Liver (tissue), 9 donors: ENCODE results near the gene PROS1. TPM values are rescaled to one million over a fixed set of nuclear protein-coding genes. Genes with fewer than 3 reads are reported as not detected.

ENCODE experiments used
- DNase-seq: peaks from one replicate; pipeline ENCODE4 v3.0.0-alpha.2; 2017; ENCODE audit warnings: low spot score
- H3K27ac ChIP-seq, 2 donors: one replicate each; pipeline ENCODE4 v1.7.0; 2013; ENCODE audit warnings: inconsistent platforms in 2 of 2, low read length in 2 of 2, control low read depth in 1 of 2, low read depth in 1 of 2, mild to moderate bottlenecking in 1 of 2
- H3K27me3 ChIP-seq, 4 donors: one replicate each; pipeline versions ENCODE4 v1.6.1 to v1.7.0; 2013; ENCODE audit warnings: low read length in 3 of 4, inconsistent platforms in 1 of 4, mild to moderate bottlenecking in 1 of 4, moderate library complexity in 1 of 4; ENCODE audit not compliant: control insufficient read depth in 4 of 4, insufficient read depth in 4 of 4
- H3K36me3 ChIP-seq, 4 donors: one replicate each; pipeline versions ENCODE4 v1.6.1 to v1.7.0; 2013; ENCODE audit warnings: low read length in 3 of 4, mild to moderate bottlenecking in 3 of 4, low read depth in 1 of 4, moderate library complexity in 1 of 4; ENCODE audit not compliant: control insufficient read depth in 4 of 4, insufficient read depth in 3 of 4
- H3K4me1 ChIP-seq, 4 donors: one replicate each; pipeline versions ENCODE4 v1.6.1 to v1.7.0; 2013; ENCODE audit warnings: low read length in 3 of 4, mild to moderate bottlenecking in 3 of 4, moderate library complexity in 1 of 4; ENCODE audit not compliant: control insufficient read depth in 4 of 4, insufficient read depth in 4 of 4
- H3K4me3 ChIP-seq, 3 donors: one replicate each; pipeline versions ENCODE4 v1.6.1 to v1.7.0; 2013; ENCODE audit warnings: low read length in 3 of 3, control low read depth in 1 of 3, low read depth in 1 of 3, mild to moderate bottlenecking in 1 of 3
- H3K9ac ChIP-seq, 2 donors: one replicate each; pipeline ENCODE4 v1.7.0; 2013; ENCODE audit warnings: low read length in 2 of 2, mild to moderate bottlenecking in 2 of 2, moderate library complexity in 2 of 2, control low read depth in 1 of 2, low read depth in 1 of 2
- H3K9me3 ChIP-seq, 4 donors: one replicate each; pipeline versions ENCODE4 v1.6.1 to v1.7.0; 2013; ENCODE audit warnings: low read length in 3 of 4; ENCODE audit not compliant: control insufficient read depth in 4 of 4
- ATF3 ChIP-seq: IDR thresholded peaks from 2 replicates; pipeline ENCODE4 v1.6.1; 2016; ENCODE audit warnings: antibody characterized with exemption
- EGR1 ChIP-seq, 2 donors: IDR thresholded peaks; 2 replicates each; pipeline ENCODE4 v1.6.1; 2016 to 2018; ENCODE audit warnings: antibody characterized with exemption in 2 of 2, low read depth in 2 of 2
- FOXA1 ChIP-seq: IDR thresholded peaks from 2 replicates; pipeline ENCODE4 v1.6.1; 2016; ENCODE audit warnings: antibody characterized with exemption
- FOXA2 ChIP-seq: IDR thresholded peaks from 2 replicates; pipeline ENCODE4 v1.6.1; 2016; ENCODE audit warnings: antibody characterized with exemption
- GABPA ChIP-seq, 2 donors: IDR thresholded peaks in 1 of 2; conservative IDR thresholded peaks in 1 of 2; 2 replicates each; pipeline ENCODE4 v1.6.1; 2016; ENCODE audit warnings: antibody characterized with exemption in 2 of 2, mild to moderate bottlenecking in 1 of 2, moderate library complexity in 1 of 2
- HNF4A ChIP-seq, 2 donors: conservative IDR thresholded peaks; 2 replicates each; pipeline ENCODE4 v1.6.1; 2016; ENCODE audit warnings: antibody characterized with exemption in 2 of 2, mild to moderate bottlenecking in 2 of 2
- HNF4G ChIP-seq: IDR thresholded peaks from 2 replicates; pipeline ENCODE4 v1.6.1; 2016; ENCODE audit warnings: antibody characterized with exemption
- JUND ChIP-seq, 2 donors: IDR thresholded peaks; 2 replicates each; pipeline ENCODE4 v1.6.1; 2016; ENCODE audit warnings: antibody characterized with exemption in 2 of 2
- MAX ChIP-seq: IDR thresholded peaks from 2 replicates; pipeline ENCODE4 v1.6.1; 2016; ENCODE audit warnings: antibody characterized with exemption
- NR2F2 ChIP-seq: IDR thresholded peaks from 2 replicates; pipeline ENCODE4 v1.6.1; 2016; ENCODE audit warnings: antibody characterized with exemption
- RAD21 ChIP-seq, 2 donors: IDR thresholded peaks; 2 replicates each; pipeline ENCODE4 v1.6.1; 2016; ENCODE audit warnings: antibody characterized with exemption in 2 of 2, mild to moderate bottlenecking in 2 of 2
- REST ChIP-seq: IDR thresholded peaks from 2 replicates; pipeline ENCODE4 v1.6.1; 2016; ENCODE audit warnings: antibody characterized with exemption, mild to moderate bottlenecking
- RXRA ChIP-seq, 2 donors: IDR thresholded peaks; 2 replicates each; pipeline ENCODE4 v1.6.1; 2017 to 2018; ENCODE audit warnings: antibody characterized with exemption in 2 of 2, mild to moderate bottlenecking in 1 of 2
- SP1 ChIP-seq: IDR thresholded peaks from 2 replicates; pipeline ENCODE4 v1.6.1; 2018; ENCODE audit warnings: antibody characterized with exemption, mild to moderate bottlenecking
- TAF1 ChIP-seq: conservative IDR thresholded peaks from 2 replicates; pipeline ENCODE4 v1.6.1; 2016; ENCODE audit warnings: antibody characterized with exemption, mild to moderate bottlenecking
- YY1 ChIP-seq: IDR thresholded peaks from 2 replicates; pipeline ENCODE4 v1.6.1; 2016; ENCODE audit warnings: antibody characterized with exemption, mild to moderate bottlenecking
- ZBTB33 ChIP-seq: IDR thresholded peaks from 2 replicates; pipeline ENCODE4 v1.6.1; 2016; ENCODE audit warnings: antibody characterized with exemption
- WGBS: extraction: QIAGEN DNeasy Blood & Tissue Kit; methylation state at CpG from one replicate; pipeline ENCODE4 v1.1.7; 2013; 5-methylcytosine and 5-hydroxymethylcytosine counted together
- polyA plus RNA-seq, 2 donors: library from polyadenylated mRNA; stranded (reverse) in 1 of 2; unstranded in 1 of 2; fragments of 200-250 nt in 1 of 2; fragments of >200 nt in 1 of 2; fragmentation: Nextera tagmentation in 1 of 2; extraction: Ambion mirVana in 1 of 2; gene quantifications; one replicate each; pipeline versions ENCODE4 v1.2.1 to v1.2.3, GENCODE V29; 2013 to 2015
- total RNA-seq, 2 donors: library from RNA; depleted of rRNA; stranded (reverse); fragments of >200 nt; gene quantifications; one replicate each; pipeline ENCODE4 v1.2.3, GENCODE V29; 2014
- TF ChIP-seq, protein P1 (sequence below): fragments of 150-350 bp; IDR thresholded peaks from 2 replicates; pipeline ENCODE4 v1.5.1; 2017; ENCODE audit warnings: improper control_type of control experiment, low read depth, low read length; ENCODE audit not compliant: missing input control
- donor health status: healthy.
- donor health status: healthy.
- donor health status: healthy.
- donor health status: healthy.
- donor health status: healthy.

PROS1 gene
- total and polyA plus RNA-seq, 4 donors, result 88.9 to 252 (median 143) TPM

DNA sequence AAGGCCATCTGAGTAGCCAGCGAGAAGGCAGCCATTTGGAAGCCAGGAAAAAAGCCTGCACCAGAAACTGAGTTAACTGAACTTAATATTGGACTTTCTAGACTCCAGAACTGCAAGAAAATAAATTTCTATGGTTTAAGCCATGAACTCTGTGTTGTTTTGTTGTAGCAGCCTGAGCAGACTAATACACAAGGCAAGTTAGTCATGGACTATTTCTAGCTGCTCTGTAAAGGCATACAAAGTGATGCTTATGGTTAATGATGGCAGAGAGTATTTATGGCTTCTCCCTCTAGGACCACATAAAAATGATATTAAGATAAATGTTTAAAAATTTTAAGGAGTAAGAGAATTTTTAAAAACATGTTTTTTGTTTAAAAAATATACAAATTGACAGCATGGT lies 37.1 kb downstream of the PROS1 start:
- peaks cover 0 to 2% (median 0%) of the 10 kb centered on the region in 4 donors for H3K36me3 ChIP-seq
- no peaks in the 10 kb centered on the region for H3K27me3 ChIP-seq
- H3K9me3 ChIP-seq, result no peaks in the 10 kb centered on the region
- no peak overlapping the region for H3K4me3 ChIP-seq
- WGBS, result 97% methylated on average over 1 of the region's 1 CpG
- no peak for TF ChIP-seq RXRA (IDR thresholded peaks at IDR 0.05)
- no peak for TF ChIP-seq ZBTB33
- TF ChIP-seq HNF4G, result no peak
- TF ChIP-seq MAX, result no peak
- no peak for TF ChIP-seq SP1
- TF ChIP-seq NR2F2, result no peak
- TF ChIP-seq FOXA1, result no peak
- no peak for TF ChIP-seq REST
- TF ChIP-seq HNF4A (conservative IDR thresholded peaks at IDR 0.05), result no peak
- no peak for TF ChIP-seq JUND (IDR thresholded peaks at IDR 0.05)
- no peak for TF ChIP-seq ATF3
- no peak for TF ChIP-seq TAF1
- TF ChIP-seq YY1, result no peak
- TF ChIP-seq RAD21 (IDR thresholded peaks at IDR 0.05), result no peak
- no peak for TF ChIP-seq FOXA2
- TF ChIP-seq GABPA (IDR thresholded peaks at IDR 0.05 in 1 of 2, conservative IDR thresholded peaks at IDR 0.05 in 1 of 2), result no peak
- TF ChIP-seq EGR1 (IDR thresholded peaks at IDR 0.05; ENCODE audit: low read depth in 2 of 2), result no peak
- TF ChIP-seq, protein P1, sequence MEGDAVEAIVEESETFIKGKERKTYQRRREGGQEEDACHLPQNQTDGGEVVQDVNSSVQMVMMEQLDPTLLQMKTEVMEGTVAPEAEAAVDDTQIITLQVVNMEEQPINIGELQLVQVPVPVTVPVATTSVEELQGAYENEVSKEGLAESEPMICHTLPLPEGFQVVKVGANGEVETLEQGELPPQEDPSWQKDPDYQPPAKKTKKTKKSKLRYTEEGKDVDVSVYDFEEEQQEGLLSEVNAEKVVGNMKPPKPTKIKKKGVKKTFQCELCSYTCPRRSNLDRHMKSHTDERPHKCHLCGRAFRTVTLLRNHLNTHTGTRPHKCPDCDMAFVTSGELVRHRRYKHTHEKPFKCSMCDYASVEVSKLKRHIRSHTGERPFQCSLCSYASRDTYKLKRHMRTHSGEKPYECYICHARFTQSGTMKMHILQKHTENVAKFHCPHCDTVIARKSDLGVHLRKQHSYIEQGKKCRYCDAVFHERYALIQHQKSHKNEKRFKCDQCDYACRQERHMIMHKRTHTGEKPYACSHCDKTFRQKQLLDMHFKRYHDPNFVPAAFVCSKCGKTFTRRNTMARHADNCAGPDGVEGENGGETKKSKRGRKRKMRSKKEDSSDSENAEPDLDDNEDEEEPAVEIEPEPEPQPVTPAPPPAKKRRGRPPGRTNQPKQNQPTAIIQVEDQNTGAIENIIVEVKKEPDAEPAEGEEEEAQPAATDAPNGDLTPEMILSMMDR, result no peak
- no peak overlapping the region for H3K27ac ChIP-seq
- H3K9ac ChIP-seq, result no peak overlapping the region
- DNase-seq, result no peak
- H3K4me1 ChIP-seq, result peaks cover 0 to 20% (median 7%) of the 10 kb centered on the region in 4 donors
